Caco-2 (cell line): Measurements from ENCODE around the gene MCM3. TPM values are rescaled to one million over a fixed set of nuclear protein-coding genes. Genes with fewer than 3 reads are reported as not detected.

Experiments
- BruUV-seq: library from RNA; stranded (reverse); fragments of 400-500 nt; replicated peaks from 2 replicates; lab custom pipeline; 2021; lab: Mats Ljungman, UMichigan
- CTCF ChIA-PET: fragments of 300-600 bp; sonication (Branson Sonifier 250); formaldehyde crosslinking; loops from one replicate; lab custom pipeline; 2022; ENCODE audit warnings: antibody characterized with exemption; lab: Charles Lee
- POLR2A ChIA-PET: fragments of 300-600 bp; sonication (Branson Sonifier 250); formaldehyde crosslinking; loops from one replicate; lab custom pipeline; 2022; ENCODE audit warnings: antibody characterized with exemption; lab: Charles Lee
- DNase-seq, 2 experiments: peaks; one replicate each; pipeline versions ENCODE4 v3.0.0 to v3.0.0-alpha.2; 2020 to 2022
- H3K27me3 ChIP-seq: replicated peaks from 2 replicates; pipeline ENCODE4 v1.6.0; 2011; ENCODE audit warnings: low read length; ENCODE audit not compliant: control insufficient read depth, insufficient read depth
- H3K36me3 ChIP-seq: 2 replicates; pipeline ENCODE4 v1.5.1; 2011; ENCODE audit warnings: low read length; ENCODE audit not compliant: control insufficient read depth, insufficient read depth
- H3K4me1 ChIP-seq: fragments of 250-450 bp; sonication (Bioruptor Pico); 2 replicates; pipeline ENCODE4 v1.5.1; 2020; ENCODE audit warnings: mild to moderate bottlenecking
- H3K4me3 ChIP-seq: 2 replicates; pipeline ENCODE4 v1.5.1; 2011; ENCODE audit warnings: low read depth, mild to moderate bottlenecking, control low read depth, low read length
- H3K9me3 ChIP-seq: fragments of 250-450 bp; sonication (Bioruptor Pico); 2 replicates; pipeline ENCODE4 v1.5.1; 2020; ENCODE audit warnings: mild to moderate bottlenecking, moderate library complexity
- H3K27ac Mint-ChIP-seq: one replicate; pipeline ENCODE4 v1.8.0; 2022; ENCODE audit warnings: mixed read lengths; ENCODE audit not compliant: unreplicated experiment
- H3K27me3 Mint-ChIP-seq: one replicate; pipeline ENCODE4 v1.8.0; 2022; ENCODE audit warnings: mixed read lengths; ENCODE audit not compliant: insufficient read depth, unreplicated experiment
- H3K36me3 Mint-ChIP-seq: one replicate; pipeline ENCODE4 v1.8.0; 2022; ENCODE audit warnings: mild to moderate bottlenecking, mixed read lengths; ENCODE audit not compliant: insufficient read depth, unreplicated experiment
- H3K4me1 Mint-ChIP-seq: one replicate; pipeline ENCODE4 v1.8.0; 2022; ENCODE audit warnings: low read depth, mixed read lengths; ENCODE audit not compliant: unreplicated experiment
- H3K4me3 Mint-ChIP-seq: one replicate; pipeline ENCODE4 v1.8.0; 2022; ENCODE audit warnings: mild to moderate bottlenecking, moderate library complexity, mixed read lengths; ENCODE audit not compliant: unreplicated experiment
- H3K9me3 Mint-ChIP-seq: one replicate; pipeline ENCODE4 v1.8.0; 2022; ENCODE audit warnings: mixed read lengths; ENCODE audit not compliant: unreplicated experiment
- intact Hi-C: fragments of 100-400 bp; cut with micrococcal nuclease; formaldehyde crosslinking; loops from one replicate; pipeline ENCODE4 v1.10.0; 2022; ENCODE audit not compliant: unreplicated experiment
- total RNA-seq: library from RNA; stranded (reverse); gene quantifications from 2 replicates; pipeline ENCODE4 v1.2.3, GENCODE V29; 2022
- TF ChIP-seq, protein P1 (sequence below), 2 experiments: fragments of 200-600 bp in 1 of 2; IDR thresholded peaks; 1 replicate in 1 of 2; 2 replicates in 1 of 2; pipeline versions ENCODE4 v1.5.1 to v1.8.0; 2011 to 2022; ENCODE audit warnings: antibody characterized with exemption in 1 of 2, control low read depth in 1 of 2, inconsistent platforms in 1 of 2, low read depth in 1 of 2, low read length in 1 of 2, mild to moderate bottlenecking in 1 of 2, moderate library complexity in 1 of 2; ENCODE audit not compliant: insufficient read depth in 1 of 2, severe bottlenecking in 1 of 2, unreplicated experiment in 1 of 2

MCM3 gene
- total RNA-seq, 1 experiment from 2014 or later: 151 TPM

DNA sequence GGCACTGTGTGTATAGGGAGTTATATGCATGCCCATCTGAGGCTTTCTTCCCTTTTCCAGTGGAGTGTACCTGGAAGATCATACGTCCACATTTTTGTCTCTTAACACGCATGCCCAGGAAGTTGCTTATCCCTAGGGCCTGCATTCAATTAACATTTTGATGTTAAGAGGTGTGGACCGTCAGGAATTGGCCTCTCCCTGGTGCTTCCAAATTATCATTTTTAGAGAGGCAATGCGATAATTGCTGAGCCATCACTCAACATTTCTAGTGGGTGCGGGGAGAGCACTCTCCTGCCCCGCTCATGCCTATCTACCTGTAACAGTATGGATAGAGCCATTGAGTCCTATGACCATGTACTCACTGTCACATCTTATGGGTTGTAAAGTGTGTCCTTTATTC lies 39.6 kb upstream of the MCM3 start:
- Mint-ChIP-seq H3K4me3 (no peak overlapping the region), H3K36me3 (peaks cover 16% of the 10 kb centered on the region), H3K9me3 (no peaks in the 10 kb centered on the region), H3K4me1 (peaks cover 56% of the 10 kb centered on the region), H3K27ac (peak overlapping the region; percentile 88), H3K27me3 (no peaks in the 10 kb centered on the region)
- ChIA-PET CTCF (no interaction called here), POLR2A (no interaction called here)
- intact Hi-C loops: no loop called here
- TF ChIP-seq, protein P1, sequence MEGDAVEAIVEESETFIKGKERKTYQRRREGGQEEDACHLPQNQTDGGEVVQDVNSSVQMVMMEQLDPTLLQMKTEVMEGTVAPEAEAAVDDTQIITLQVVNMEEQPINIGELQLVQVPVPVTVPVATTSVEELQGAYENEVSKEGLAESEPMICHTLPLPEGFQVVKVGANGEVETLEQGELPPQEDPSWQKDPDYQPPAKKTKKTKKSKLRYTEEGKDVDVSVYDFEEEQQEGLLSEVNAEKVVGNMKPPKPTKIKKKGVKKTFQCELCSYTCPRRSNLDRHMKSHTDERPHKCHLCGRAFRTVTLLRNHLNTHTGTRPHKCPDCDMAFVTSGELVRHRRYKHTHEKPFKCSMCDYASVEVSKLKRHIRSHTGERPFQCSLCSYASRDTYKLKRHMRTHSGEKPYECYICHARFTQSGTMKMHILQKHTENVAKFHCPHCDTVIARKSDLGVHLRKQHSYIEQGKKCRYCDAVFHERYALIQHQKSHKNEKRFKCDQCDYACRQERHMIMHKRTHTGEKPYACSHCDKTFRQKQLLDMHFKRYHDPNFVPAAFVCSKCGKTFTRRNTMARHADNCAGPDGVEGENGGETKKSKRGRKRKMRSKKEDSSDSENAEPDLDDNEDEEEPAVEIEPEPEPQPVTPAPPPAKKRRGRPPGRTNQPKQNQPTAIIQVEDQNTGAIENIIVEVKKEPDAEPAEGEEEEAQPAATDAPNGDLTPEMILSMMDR (IDR thresholded peaks at IDR 0.05; ENCODE audit: insufficient read depth in 1 of 2, low read depth in 1 of 2, low read length in 1 of 2, severe bottlenecking in 1 of 2, unreplicated experiment in 1 of 2): no peak
- H3K9me3 ChIP-seq: no peaks in the 10 kb centered on the region
- peaks cover 48% of the 10 kb centered on the region for H3K4me1 ChIP-seq
- no peak for DNase-seq
- BruUV-seq: no TSS peak
- no peak overlapping the region for H3K4me3 ChIP-seq
- no peaks in the 10 kb centered on the region for H3K36me3 ChIP-seq
- H3K27me3 ChIP-seq: no peaks in the 10 kb centered on the region

DNA sequence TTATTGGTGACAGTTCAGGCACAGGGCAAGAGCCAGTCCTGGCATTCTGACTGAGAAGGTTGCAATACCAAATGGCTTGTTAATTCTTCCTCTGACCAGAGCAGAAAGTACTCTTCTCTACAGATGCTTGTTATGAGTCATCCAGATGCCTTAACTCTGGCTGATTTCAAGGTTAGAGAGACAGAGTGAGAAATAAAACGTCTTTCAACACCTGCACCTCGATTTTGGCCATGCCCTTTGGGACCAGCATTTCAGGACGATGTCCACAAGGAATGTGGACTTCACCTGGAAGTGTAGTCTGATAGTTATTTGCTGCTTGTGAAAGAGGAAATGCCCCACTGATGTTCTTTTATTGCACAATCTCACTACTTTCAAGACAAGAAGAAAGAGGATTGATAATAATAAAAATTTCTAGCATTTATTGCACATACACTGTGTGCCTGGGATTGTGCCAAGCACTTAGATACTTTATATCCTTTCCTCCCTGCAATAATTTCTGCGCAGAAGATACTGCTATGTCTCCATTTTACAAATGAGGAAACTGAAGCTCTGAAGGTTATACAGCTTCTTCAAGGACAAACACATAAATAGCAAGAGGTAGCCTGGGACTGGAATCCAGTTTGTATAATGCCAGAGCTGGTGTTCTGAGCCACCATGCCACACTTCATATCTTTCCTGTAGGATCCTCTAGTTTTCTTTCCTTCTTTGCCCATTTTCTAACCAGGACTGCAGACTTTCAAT lies 33.5 kb upstream of the MCM3 start:
- Histone ChIP-seq H3K9me3 (no peaks in the 10 kb centered on the region), H3K4me3 (no peak overlapping the region), H3K36me3 (no peaks in the 10 kb centered on the region), H3K27me3 (no peaks in the 10 kb centered on the region), H3K4me1 (peaks cover 18% of the 10 kb centered on the region)
- intact Hi-C loops: loop anchor here (5.0 kb wide), 1 partner anchor 111 kb away; no protein-coding TSS in a partner anchor
- TF ChIP-seq, protein P1 (IDR thresholded peaks at IDR 0.05; ENCODE audit: insufficient read depth in 1 of 2, low read depth in 1 of 2, low read length in 1 of 2, severe bottlenecking in 1 of 2, unreplicated experiment in 1 of 2): no peak
- ChIA-PET CTCF (interaction anchor here (1.0 kb wide), 1 partner anchor 8 kb away, joined by 3 read pairs; no protein-coding TSS in a partner anchor), POLR2A (no interaction called here)
- no peak for DNase-seq
- Mint-ChIP-seq H3K4me1 (peaks cover 14% of the 10 kb centered on the region), H3K4me3 (no peak overlapping the region), H3K27me3 (no peaks in the 10 kb centered on the region), H3K27ac (no peak overlapping the region), H3K9me3 (no peaks in the 10 kb centered on the region), H3K36me3 (no peaks in the 10 kb centered on the region)
- no TSS peak for BruUV-seq

DNA sequence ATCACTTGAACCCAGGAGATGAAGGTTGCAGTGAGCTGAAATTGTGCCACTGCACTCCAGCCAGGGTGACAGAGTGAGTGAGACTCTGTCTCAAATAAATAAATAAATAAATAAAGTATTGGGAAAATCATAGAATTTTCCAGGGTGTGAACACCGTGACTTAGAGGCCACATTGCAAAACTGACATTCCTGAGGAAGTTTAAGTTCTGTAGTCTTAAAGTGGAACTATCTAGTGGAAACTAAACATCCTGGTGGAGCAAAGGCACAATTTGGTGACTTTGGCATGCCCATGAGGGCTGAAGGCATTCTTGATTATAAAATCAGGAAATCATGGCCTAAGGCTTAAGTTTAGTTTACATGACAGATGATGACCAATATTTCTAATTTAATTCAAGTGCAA lies 32.7 kb upstream of the MCM3 start:
- no peak overlapping the region for H3K4me3 Mint-ChIP-seq
- Histone ChIP-seq H3K4me1 (peaks cover 18% of the 10 kb centered on the region), H3K4me3 (no peak overlapping the region), H3K27me3 (no peaks in the 10 kb centered on the region), H3K36me3 (no peaks in the 10 kb centered on the region), H3K9me3 (no peaks in the 10 kb centered on the region)
- DNase-seq: no peak
- no peak overlapping the region for H3K27ac Mint-ChIP-seq
- H3K36me3 Mint-ChIP-seq: no peaks in the 10 kb centered on the region
- TF ChIP-seq, protein P1 (IDR thresholded peaks at IDR 0.05; ENCODE audit: insufficient read depth in 1 of 2, low read depth in 1 of 2, low read length in 1 of 2, severe bottlenecking in 1 of 2, unreplicated experiment in 1 of 2): no peak
- POLR2A ChIA-PET: no interaction called here
- H3K27me3 Mint-ChIP-seq: no peaks in the 10 kb centered on the region
- CTCF ChIA-PET: no interaction called here
- BruUV-seq: no TSS peak
- H3K4me1 Mint-ChIP-seq: peaks cover 10% of the 10 kb centered on the region
- no peaks in the 10 kb centered on the region for H3K9me3 Mint-ChIP-seq
- intact Hi-C loops: loop anchor here (5.0 kb wide), 1 partner anchor 110 kb away; no protein-coding TSS in a partner anchor
